Measurements from ENCODE around the gene PPEF1. TPM values are rescaled to one million over a fixed set of nuclear protein-coding genes. Genes with fewer than 3 reads are reported as not detected.

Gene PPEF1
- total and polyA plus RNA-seq, 9 of the 15 experiments (the other 6 are each of a cell fraction or from before 2014, with no cell fraction given): not detected

- TF ChIP-seq PTTG1 (tag; IDR thresholded peaks at IDR 0.05; ENCODE audit: low read depth) (no peak), ZNF239 (CRISPR knock-in tag; IDR thresholded peaks at IDR 0.05) (no peak), ZNF311 (CRISPR knock-in tag; IDR thresholded peaks at IDR 0.05) (no peak), EGR1 (conservative IDR thresholded peaks at IDR 0.05) (0 out of 2 replicates have a peak, but pooled peaks have one; percentile 15), CREB5 (CRISPR knock-in tag; IDR thresholded peaks at IDR 0.05) (no peak), SLC30A9 (CRISPR knock-in tag; IDR thresholded peaks at IDR 0.05) (no peak), ZNF444 (CRISPR knock-in tag; IDR thresholded peaks at IDR 0.05) (no peak), ZMIZ1 (IDR thresholded peaks at IDR 0.05; ENCODE audit: low read depth in 2 of 2, low read length in 2 of 2) (no peak), MBD1 (CRISPR knock-in tag; IDR thresholded peaks at IDR 0.05) (no peak), MBD2 (IDR thresholded peaks at IDR 0.05; ENCODE audit: borderline replicate concordance, low read depth) (no peak), ESRRA (IDR thresholded peaks at IDR 0.05; ENCODE audit: borderline replicate concordance, low read depth) (peak; percentile 67)
These were observed 32.4 kb upstream of the PPEF1 start (continued) for GRCh38 chrX:18674788-18675735.
